Mesendoderm (in vitro differentiated cells): ENCODE data around the gene LYSET.
A peak's percentile ranks its signal among the peaks of the same experiment; 100 is the strongest.

Experiments used
- DNase-seq: peaks from one replicate; pipeline ENCODE4 v3.0.0; 2013
- H2AK5ac ChIP-seq: 2 replicates; pipeline ENCODE4 v1.6.1; 2013; ENCODE audit warnings: low read length, inconsistent platforms
- H2BK120ac ChIP-seq: 2 replicates; pipeline ENCODE4 v1.6.1; 2013; ENCODE audit warnings: low read depth, mild to moderate bottlenecking, low read length, moderate library complexity, mixed read lengths
- H2BK15ac ChIP-seq: replicated peaks from 2 replicates; pipeline ENCODE4 v1.6.1; 2013; ENCODE audit warnings: low read depth, mild to moderate bottlenecking, moderate library complexity
- H2BK5ac ChIP-seq: 2 replicates; pipeline ENCODE4 v1.6.1; 2013; ENCODE audit warnings: low read length, inconsistent platforms
- H3K18ac ChIP-seq: 2 replicates; pipeline ENCODE4 v1.6.1; 2013; ENCODE audit warnings: mild to moderate bottlenecking, low read length, mixed read lengths
- H3K23ac ChIP-seq: one replicate; pipeline ENCODE4 v1.6.1; 2013; ENCODE audit warnings: low read length
- H3K27ac ChIP-seq: 2 replicates; pipeline ENCODE4 v1.5.1; 2013; ENCODE audit warnings: low read depth, mild to moderate bottlenecking, inconsistent platforms, low read length, moderate library complexity
- H3K27me3 ChIP-seq: 2 replicates; pipeline ENCODE4 v1.6.1; 2013; ENCODE audit warnings: low read length, control low read depth, mild to moderate bottlenecking, inconsistent platforms; ENCODE audit not compliant: insufficient read depth, poor library complexity
- H3K36me3 ChIP-seq: 2 replicates; pipeline ENCODE4 v1.6.1; 2013; ENCODE audit warnings: low read length, inconsistent platforms; ENCODE audit not compliant: control insufficient read depth, insufficient read depth
- H3K4ac ChIP-seq: one replicate; pipeline ENCODE4 v1.6.1; 2013; ENCODE audit warnings: low read depth, mild to moderate bottlenecking, low read length, moderate library complexity
- H3K4me1 ChIP-seq: 2 replicates; pipeline ENCODE4 v1.6.1; 2013; ENCODE audit warnings: low read depth, low read length, inconsistent platforms; ENCODE audit not compliant: control insufficient read depth
- H3K4me2 ChIP-seq: 2 replicates; pipeline ENCODE4 v1.6.1; 2013; ENCODE audit warnings: low read length
- H3K4me3 ChIP-seq: 2 replicates; pipeline ENCODE4 v1.5.1; 2013; ENCODE audit warnings: mild to moderate bottlenecking, low read length
- H3K56ac ChIP-seq: one replicate; pipeline ENCODE4 v1.6.1; 2013; ENCODE audit warnings: low read length
- H3K79me1 ChIP-seq: 2 replicates; pipeline ENCODE4 v1.6.1; 2013; ENCODE audit warnings: low read length, inconsistent platforms
- H3K79me2 ChIP-seq: 2 replicates; pipeline ENCODE4 v1.6.1; 2013; ENCODE audit warnings: mild to moderate bottlenecking, low read length; ENCODE audit not compliant: control insufficient read depth, insufficient read depth
- H3K9ac ChIP-seq: 2 replicates; pipeline ENCODE4 v1.6.1; 2013; ENCODE audit warnings: low read length, inconsistent platforms
- H4K5ac ChIP-seq: one replicate; pipeline ENCODE4 v1.6.1; 2013; ENCODE audit warnings: low read length
- H4K8ac ChIP-seq: one replicate; pipeline ENCODE4 v1.6.1; 2013; ENCODE audit warnings: low read depth, mild to moderate bottlenecking, control low read depth, low read length, moderate library complexity
- WGBS: extraction: QIAGEN DNeasy Blood & Tissue Kit; methylation state at CpG from one replicate; pipeline ENCODE4 v1.1.7; 2013; ENCODE audit warnings: low lambda C conversion rate, missing lambda C conversion rate; ENCODE audit not compliant: insufficient coverage; ENCODE audit errors: extremely low coverage; 5-methylcytosine and 5-hydroxymethylcytosine counted together

Gene LYSET

GRCh38 chr14:93201155-93201704, 16.1 kb downstream of the LYSET start:
- Histone ChIP-seq H4K5ac (no peak overlapping the region), H3K18ac (no peak overlapping the region), H3K56ac (no peak overlapping the region), H3K9ac (no peak overlapping the region), H3K79me1 (peaks cover 3% of the 10 kb centered on the region), H3K4me1 (no peaks in the 10 kb centered on the region), H2BK5ac (no peak overlapping the region), H3K27me3 (no peaks in the 10 kb centered on the region), H3K4me3 (no peak overlapping the region), H4K8ac (no peak overlapping the region), H3K36me3 (no peaks in the 10 kb centered on the region), H2AK5ac (no peak overlapping the region), H3K4me2 (no peak overlapping the region), H3K4ac (no peak overlapping the region), H3K79me2 (peaks cover 3% of the 10 kb centered on the region), H3K27ac (no peak overlapping the region), H2BK120ac (no peak overlapping the region), H3K23ac (no peak overlapping the region), H2BK15ac (no peak overlapping the region)
- DNase-seq: no peak
- no CpG with 5 or more reads among the region's 7 CpGs for WGBS

DNA sequence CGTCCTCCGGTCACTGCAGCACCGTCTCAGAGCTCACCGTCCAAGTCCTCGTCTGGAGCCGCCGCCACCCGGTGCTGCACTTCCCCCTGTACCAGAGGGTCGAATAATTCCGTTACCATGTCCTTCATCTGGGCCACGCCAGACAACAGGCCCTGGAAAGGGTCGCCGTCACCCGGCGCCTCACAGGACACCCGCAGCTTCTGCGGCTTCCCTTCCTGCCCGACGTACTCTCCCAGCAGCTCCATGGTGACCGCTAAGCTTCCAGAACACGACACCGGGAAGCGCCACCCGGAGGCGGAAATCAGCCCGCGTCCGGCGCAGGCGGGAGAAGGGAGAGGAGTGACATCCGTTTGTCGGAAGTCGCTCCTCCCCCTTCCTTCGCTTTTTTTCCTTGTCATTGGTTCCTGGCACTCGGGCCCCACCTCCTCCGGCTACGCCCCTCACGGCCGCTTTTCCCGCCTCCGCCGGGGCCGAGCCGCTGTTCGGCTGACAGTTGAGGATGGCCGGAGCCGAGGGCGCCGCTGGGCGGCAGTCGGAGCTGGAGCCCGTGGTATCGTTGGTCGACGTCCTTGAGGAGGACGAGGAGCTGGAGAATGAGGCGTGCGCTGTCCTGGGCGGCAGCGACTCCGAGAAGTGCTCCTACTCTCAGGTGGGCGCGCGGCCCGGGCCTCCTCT, 21.8 kb downstream of the LYSET start, which contains the start of the genes GON7 and UBR7:
GON7 (minus strand) TSS at position 273 of the 675 bp plus-strand sequence; CDS start at position 245, 28 bp downstream.
UBR7 (plus strand) TSS at position 464 of the 675 bp plus-strand sequence; CDS start at position 500, 36 bp downstream.
- peak within 1 kb of the TSS; percentile 90 for H3K9ac ChIP-seq
- H2BK120ac ChIP-seq: no peak within 1 kb of the TSS
- H2AK5ac ChIP-seq: no peak within 1 kb of the TSS
- H4K8ac ChIP-seq: no peak within 1 kb of the TSS
- peak within 1 kb of the TSS; percentile 91 for H3K4me3 ChIP-seq
- no peaks in the 10 kb centered on the region for H3K4me1 ChIP-seq
- DNase-seq: peak; percentile 99
- H3K27me3 ChIP-seq: no peaks in the 10 kb centered on the region
- H3K18ac ChIP-seq: peak within 1 kb of the TSS; percentile 56
- H4K5ac ChIP-seq: no peak within 1 kb of the TSS
- peaks cover 6% of the 10 kb centered on the region for H3K79me1 ChIP-seq
- H3K36me3 ChIP-seq: no peaks in the 10 kb centered on the region
- no peak within 1 kb of the TSS for H2BK15ac ChIP-seq
- no peak within 1 kb of the TSS for H3K4ac ChIP-seq
- H3K27ac ChIP-seq: peak within 1 kb of the TSS; percentile 68
- H3K79me2 ChIP-seq: peaks cover 5% of the 10 kb centered on the region
- WGBS: no CpG with 5 or more reads among the region's 65 CpGs
- peak within 1 kb of the TSS; percentile 9 for H3K23ac ChIP-seq
- peak within 1 kb of the TSS; percentile 60 for H3K4me2 ChIP-seq
- no peak within 1 kb of the TSS for H2BK5ac ChIP-seq
- H3K56ac ChIP-seq: peak within 1 kb of the TSS; percentile 97

- peak overlapping the region; percentile 60 for H3K4me2 ChIP-seq
- WGBS: no CpG with 5 or more reads among the region's 23 CpGs
- no peaks in the 10 kb centered on the region for H3K36me3 ChIP-seq
- H3K27ac ChIP-seq: peak overlapping the region; percentile 64
- H2BK15ac ChIP-seq: no peak overlapping the region
- no peak overlapping the region for H2BK5ac ChIP-seq
- H4K8ac ChIP-seq: no peak overlapping the region
- H3K56ac ChIP-seq: peak overlapping the region; percentile 97
- no peak overlapping the region for H2AK5ac ChIP-seq
- peaks cover 5% of the 10 kb centered on the region for H3K79me2 ChIP-seq
- no peak overlapping the region for H2BK120ac ChIP-seq
- no peaks in the 10 kb centered on the region for H3K27me3 ChIP-seq
- peak; percentile 70 for DNase-seq
- H3K79me1 ChIP-seq: peaks cover 6% of the 10 kb centered on the region
- H3K18ac ChIP-seq: peak overlapping the region; percentile 56
- no peak overlapping the region for H4K5ac ChIP-seq
- H3K9ac ChIP-seq: peak overlapping the region; percentile 90
- no peak overlapping the region for H3K4ac ChIP-seq
- peak overlapping the region; percentile 9 for H3K23ac ChIP-seq
- peak overlapping the region; percentile 91 for H3K4me3 ChIP-seq
- no peaks in the 10 kb centered on the region for H3K4me1 ChIP-seq
Measured at GRCh38 chr14:93207468-93208308, 22.6 kb downstream of the LYSET start.

GRCh38 chr14:93212432-93212831, 27.3 kb downstream of the LYSET start:
- Histone ChIP-seq H3K56ac (no peak overlapping the region), H3K27me3 (no peaks in the 10 kb centered on the region), H3K4me1 (no peaks in the 10 kb centered on the region), H3K27ac (no peak overlapping the region), H2AK5ac (no peak overlapping the region), H4K8ac (no peak overlapping the region), H3K4ac (no peak overlapping the region), H2BK120ac (no peak overlapping the region), H4K5ac (no peak overlapping the region), H3K36me3 (no peaks in the 10 kb centered on the region), H3K4me2 (no peak overlapping the region), H3K4me3 (no peak overlapping the region), H3K18ac (no peak overlapping the region), H3K79me1 (peaks cover 2% of the 10 kb centered on the region), H3K9ac (no peak overlapping the region), H3K23ac (no peak overlapping the region), H2BK5ac (no peak overlapping the region), H3K79me2 (peaks cover 2% of the 10 kb centered on the region), H2BK15ac (no peak overlapping the region)
- DNase-seq: no peak
- WGBS: no CpG with 5 or more reads among the region's 3 CpGs

DNA sequence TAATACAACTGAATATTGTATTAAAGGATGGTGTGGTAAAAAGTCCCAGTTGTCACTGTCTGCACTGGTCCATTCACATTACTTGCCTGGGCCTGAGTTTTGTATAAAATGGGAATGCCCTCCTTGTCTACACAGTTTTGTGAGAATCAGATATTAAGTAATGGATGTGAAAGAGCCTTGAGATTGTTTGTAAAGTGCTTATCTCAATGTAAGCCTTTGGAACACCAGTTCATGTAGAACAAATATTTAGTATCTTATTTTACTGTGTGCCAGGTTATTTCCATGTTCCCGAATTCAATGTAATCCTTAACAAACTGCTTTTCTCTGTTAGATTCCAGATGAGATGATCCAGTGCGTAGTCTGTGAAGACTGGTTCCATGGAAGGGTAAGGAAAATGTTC, 29.5 kb downstream of the LYSET start:
- Histone ChIP-seq H2BK120ac (no peak overlapping the region), H2BK15ac (no peak overlapping the region), H3K56ac (no peak overlapping the region), H3K4me2 (no peak overlapping the region), H3K23ac (no peak overlapping the region), H3K4me1 (no peaks in the 10 kb centered on the region), H3K4ac (no peak overlapping the region), H3K4me3 (no peak overlapping the region), H3K9ac (no peak overlapping the region), H3K27ac (no peak overlapping the region), H3K79me1 (no peaks in the 10 kb centered on the region), H4K8ac (no peak overlapping the region), H3K79me2 (no peaks in the 10 kb centered on the region), H4K5ac (no peak overlapping the region), H2AK5ac (no peak overlapping the region), H2BK5ac (no peak overlapping the region), H3K18ac (no peak overlapping the region), H3K36me3 (no peaks in the 10 kb centered on the region), H3K27me3 (no peaks in the 10 kb centered on the region)
- no CpG with 5 or more reads among the region's 2 CpGs for WGBS
- no peak for DNase-seq
